HG03442 (cell line): Measurements from ENCODE around the gene PRKX.
"Not testable (repeated sequence)": the region's sequence is repeated elsewhere in the genome, so short reads cannot be mapped to it uniquely, and the experiment has no call there.

Experiments
- ATAC-seq: cut with Tn5 transposase; IDR thresholded peaks from one replicate; pipeline ENCODE4 v1.9.1; 2021; ENCODE audit warnings: mild to moderate bottlenecking, moderate library complexity; ENCODE audit not compliant: unreplicated experiment

The PRKX gene

DNA sequence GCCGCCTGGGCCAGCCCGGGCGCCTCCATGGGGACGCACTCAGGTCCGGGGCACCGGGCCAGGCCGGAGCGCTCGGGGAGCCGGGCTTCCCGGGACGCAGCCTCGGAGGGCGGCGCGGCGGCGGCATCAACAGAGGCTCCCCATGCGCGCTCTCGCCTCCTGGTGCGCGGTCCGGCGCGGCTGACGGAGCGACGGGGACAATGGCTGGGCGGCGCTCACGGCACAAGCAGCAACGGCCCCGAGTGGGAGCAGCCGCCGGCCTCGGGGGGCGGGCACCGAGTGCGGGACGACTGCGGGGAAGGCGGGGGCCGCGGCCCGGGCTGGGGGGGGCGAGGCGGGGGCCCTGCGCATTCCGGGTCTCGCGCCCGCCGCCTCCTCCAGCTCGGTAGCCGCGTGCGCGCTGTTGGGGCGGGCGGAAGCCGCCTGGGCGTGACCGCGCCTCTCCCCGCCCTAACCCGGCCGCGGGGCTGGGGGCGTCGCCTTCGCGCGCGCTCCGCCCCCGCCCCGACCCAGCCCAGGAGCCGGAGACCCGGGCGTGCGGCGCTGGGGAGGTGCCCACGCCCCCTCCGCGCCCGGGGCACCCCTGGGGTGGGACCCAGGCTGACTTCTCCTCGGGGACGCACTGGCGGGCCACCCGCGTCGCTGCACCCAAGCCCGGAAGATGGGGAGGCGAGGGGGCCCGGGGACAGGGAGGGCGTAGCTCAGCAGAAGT, at the start of gene PRKX:
TSS of gene PRKX (minus strand) at position 425 of the 712 bp plus-strand sequence. CDS start at position 29, 396 bp downstream.
- peak; percentile 76 for ATAC-seq

DNA sequence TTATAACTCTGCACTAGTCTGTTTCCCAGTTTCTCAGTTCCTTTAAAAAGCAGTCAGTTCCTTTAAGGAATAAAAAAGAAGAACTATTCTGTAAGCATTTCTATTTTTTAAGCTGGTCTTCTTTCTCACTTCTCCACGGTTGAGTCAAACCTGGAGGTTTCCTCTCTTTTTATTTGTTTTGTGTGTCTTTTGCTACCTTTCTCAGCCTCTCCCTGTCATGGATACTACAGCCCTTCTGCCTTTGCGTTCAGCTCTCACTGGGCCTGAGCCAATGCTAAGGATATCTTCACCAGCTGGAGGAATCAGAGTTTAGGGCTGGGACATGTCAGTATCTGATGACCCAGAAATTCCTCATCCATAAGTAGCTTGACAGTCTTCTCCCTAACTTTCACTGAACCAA, 49.7 kb upstream of the PRKX start:
- ATAC-seq = no peak

DNA sequence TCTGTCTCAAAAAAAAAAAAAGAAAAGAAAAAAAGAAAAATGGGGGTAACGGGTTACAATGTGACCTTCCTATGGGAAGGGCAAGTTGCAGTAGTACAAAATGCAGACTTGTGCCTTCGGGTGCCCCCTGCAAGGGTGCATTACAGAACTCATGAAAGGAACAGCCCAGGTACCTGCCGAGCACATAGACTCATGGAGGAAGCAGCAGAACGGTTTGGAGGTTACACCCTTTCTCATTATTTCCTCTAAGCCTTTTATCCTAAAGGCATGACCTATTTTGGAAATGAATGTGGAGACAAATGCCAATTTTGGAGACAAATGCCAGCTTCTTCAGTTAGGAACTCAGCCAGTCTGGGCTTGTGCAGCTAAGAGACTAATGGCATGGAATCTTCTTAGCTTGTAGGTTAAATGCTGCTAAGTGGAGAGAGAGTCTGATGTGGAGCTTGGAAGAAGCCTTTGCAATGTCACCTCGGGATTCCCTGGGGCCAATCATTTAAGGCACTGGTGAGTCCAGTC, 44.1 kb upstream of the PRKX start:
- no peak for ATAC-seq

DNA sequence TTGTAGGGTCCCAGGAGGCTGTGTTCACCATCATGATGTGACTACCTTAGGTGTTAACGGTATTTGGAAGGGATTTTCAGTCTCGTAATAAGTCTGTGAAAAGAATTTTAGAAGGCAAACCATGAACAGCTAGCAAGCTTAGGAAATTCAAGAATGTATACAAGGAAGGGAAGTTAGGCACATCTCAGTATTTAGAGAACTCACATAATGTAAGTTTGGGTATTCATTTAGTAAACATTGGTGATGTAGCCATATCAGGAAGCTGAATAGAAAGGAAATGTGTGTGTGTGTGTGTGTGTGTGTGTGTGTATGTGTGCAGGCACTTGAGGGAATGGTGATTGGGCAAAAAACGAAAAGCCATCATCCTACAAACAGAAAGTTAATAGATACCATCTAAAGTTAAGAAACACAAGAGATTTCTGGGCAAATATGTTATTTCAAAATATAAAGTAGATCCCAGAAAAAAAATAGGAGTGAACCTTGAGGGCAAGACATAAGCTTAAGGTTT, 34.7 kb upstream of the PRKX start:
- no peak for ATAC-seq

DNA sequence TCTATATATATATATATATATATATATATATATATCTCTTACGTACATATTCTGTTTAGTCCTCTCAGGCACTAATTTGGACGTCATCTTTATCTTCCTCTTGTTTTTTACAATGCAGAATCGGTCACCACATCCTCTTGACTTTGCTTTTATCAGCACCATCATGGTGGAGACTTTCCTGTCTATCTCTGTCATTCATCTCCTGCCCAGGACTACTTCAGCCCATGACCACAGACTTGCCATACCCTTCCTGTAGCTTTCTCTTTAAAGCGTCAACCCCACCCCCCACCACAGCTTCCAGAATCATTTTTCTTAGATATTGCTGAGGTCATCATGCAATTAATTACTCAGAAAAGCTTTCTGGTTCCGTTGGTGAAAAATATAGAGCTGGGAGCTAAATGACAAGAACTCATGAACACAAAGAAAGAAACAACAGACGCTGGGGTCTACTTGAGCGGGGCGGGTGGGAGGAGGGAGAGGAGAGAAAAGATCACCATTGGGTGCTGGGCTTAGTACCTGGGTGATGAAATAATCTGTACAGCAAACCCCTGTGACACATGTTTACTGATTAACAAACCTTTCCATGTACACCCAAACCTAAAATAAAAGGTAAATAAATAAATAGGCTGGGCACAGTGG, 30.5 kb upstream of the PRKX start:
- ATAC-seq = no peak

DNA sequence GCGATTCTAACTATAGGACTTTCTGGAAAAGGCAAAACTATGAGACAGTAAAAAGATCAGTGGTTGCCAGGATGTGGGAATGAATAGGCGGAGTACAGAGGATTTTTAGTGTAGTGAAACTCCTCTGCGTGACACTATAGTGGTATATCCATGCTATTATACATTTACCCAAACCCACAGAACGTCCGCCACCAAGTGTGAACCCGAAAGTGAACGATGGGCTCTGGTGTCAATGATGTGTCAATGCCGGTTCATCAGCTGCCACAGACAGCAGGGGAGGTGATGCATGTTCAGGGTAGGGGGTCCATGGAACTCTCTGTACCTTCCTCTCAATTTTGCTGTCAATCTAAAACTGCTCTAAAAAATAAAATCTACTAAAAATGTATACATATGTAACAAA, 27.5 kb upstream of the PRKX start:
- not testable (repeated sequence) for ATAC-seq

DNA sequence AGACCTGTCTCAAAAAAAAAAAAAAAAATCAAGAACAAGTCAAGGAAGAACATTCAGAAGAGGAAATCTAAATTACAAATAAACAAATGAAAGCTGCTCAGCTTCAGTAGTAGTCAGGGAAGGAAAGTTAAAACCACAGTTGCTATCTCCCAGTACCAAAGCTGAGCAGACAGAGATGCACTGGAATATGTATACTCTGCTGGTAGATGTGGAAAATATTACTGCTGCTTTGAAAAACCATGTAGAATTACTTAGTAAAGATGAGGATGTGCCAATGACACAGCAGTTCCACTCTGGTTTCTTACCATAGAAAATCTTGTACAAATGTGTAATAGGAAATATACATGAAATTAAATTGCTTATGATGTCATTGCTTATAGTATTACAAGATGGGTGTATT, 25.1 kb upstream of the PRKX start:
- no peak for ATAC-seq

DNA sequence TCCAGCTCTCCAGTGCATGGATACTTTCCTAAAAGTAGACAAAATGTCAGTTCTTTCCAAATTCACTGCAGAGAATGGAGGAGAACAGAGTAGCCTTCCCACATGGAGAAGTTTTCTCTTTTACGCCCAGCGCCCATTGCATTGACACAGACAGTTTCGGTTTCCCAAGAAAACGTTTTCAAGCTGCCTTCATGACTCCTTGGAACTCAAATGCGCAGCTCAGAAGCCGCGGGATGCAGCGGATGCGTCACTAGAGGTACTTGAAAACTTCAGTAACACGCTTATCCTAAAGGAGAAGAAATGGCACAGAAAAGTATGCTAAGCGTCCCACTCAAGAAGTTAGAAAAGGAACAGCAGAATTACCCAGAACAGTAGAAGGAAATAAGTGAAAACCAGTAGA, 23.1 kb upstream of the PRKX start:
- ATAC-seq = not testable (repeated sequence)

DNA sequence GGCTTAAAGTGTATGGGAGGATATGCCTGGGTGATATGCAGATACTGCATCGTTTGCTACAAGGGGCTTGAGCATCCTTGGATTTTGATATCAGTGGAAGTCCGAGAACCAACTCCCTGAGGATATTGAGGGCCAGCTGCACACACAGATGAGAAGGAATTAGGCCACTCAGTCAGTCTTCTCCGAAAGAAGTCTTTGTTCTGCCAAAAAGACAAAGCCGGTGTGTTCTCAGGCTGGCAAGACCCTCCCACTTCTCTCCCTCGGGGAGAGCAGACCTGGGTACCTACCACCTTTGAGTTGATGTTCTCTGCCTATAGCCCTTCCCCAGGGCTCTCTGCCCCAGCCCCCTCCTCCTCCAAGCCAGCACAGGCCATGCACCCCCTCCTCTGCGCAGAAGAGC, 22.4 kb upstream of the PRKX start:
- ATAC-seq = not testable (repeated sequence)

DNA sequence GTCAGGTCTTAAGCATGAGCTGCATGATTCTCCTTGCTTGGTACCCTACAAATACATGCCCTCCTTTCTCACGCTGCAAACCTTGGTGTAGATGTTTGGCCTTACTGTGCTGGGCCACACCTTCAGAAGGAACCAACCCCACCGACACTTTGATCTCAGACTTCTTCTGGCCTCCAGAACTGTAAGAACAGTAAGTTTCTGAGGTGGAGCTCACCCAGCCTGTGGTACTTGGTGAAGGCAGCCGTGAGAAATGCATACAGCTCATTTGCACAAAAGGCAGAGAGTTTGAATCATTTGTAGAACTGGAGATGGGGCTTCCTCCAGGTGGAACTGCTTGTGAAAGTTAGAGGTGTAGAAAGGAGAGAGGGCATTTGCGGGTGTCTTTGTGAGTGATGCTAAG, 21.0 kb upstream of the PRKX start:
- ATAC-seq = not testable (repeated sequence)

DNA sequence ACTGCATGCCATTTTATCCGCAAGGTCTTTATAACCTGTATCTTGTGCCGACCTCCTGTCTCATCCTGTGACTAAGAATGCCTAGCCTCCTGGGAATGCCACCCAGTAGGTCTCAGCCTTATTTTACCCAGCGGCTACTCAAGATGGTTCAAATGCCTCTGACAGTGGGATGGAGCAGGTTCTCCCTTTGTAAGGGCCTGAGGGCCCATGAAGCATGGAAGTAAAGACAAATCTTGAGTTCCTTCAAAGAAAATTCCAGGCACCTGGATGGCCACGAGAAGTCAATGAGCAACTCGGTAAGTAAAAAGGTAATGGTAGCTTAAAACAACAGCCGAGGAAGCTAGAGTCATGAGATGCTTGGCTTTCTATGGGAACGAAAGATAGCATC, 19.6 kb upstream of the PRKX start:
- no peak for ATAC-seq

DNA sequence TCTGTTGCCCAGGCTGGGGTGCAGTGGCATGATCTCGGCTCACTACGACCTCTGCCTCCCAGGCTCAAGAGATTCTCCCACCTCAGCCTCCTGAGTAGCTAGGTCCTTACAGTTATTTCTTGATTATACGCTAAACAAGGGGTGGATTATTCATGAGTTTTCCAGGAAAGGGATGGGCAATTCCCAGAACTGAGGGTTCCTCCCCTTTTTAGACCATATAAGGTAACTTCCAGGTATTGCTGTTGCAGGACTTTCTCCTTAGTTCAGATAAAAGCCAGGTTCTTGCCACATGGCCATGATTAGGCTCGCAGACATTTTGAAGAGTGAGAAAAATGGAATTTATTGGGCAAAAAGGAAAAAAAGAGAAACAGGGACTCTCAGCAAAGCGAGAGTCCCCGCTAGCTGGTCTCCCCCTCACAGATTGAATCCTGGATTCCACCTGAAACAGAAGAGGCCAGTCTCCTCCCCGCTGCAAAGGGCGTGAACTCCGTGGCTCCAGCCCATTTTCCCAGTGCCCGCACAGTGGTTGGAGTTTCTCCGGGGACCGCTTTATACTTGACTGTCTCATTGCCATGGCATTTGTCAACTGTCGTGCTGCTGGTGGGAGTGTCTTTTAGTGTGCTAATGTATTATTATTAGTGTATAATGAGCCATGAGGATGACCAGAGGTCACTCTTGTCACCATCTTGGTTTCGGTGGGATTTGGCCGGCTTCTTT, 19.0 kb upstream of the PRKX start:
- not testable (repeated sequence) for ATAC-seq

DNA sequence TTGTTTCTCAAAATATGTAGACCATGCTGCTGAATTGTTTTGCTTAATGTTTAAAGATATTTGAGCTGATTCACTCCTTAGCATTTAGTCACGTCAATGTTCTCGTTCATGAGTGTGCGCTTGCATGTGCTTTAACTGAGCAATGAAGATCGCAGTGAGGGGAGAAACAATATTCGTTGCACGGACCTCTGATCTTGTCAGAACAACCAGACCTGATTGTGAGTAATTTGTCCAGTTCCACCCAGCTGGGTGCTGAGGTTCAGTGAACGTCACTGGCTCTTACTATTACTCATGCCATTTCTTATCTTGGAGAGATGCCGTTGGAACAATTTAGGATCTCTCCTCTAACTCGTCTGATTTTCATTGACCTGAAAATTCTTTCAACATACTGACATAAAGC, 15.0 kb upstream of the PRKX start:
- no peak for ATAC-seq

DNA sequence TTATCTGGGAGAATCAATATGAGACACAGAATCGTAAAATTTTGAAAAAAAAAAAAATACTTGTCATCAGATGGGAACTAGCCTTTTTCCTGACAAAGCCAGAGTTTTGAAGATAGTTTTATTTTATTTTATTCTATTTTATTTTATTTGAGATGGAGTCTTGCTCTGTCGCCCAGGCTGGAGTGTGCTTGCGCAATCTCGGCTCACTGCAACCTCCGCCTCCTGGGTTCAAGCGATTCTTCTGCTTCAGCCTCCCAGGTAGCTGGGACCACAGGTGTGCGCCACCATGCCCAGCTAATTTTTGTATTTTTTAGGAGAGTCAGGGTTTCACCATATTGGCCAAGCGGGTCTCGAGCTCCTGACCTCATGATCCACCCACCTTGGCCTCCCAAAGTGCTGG, 10.0 kb upstream of the PRKX start:
- ATAC-seq = not testable (repeated sequence)

DNA sequence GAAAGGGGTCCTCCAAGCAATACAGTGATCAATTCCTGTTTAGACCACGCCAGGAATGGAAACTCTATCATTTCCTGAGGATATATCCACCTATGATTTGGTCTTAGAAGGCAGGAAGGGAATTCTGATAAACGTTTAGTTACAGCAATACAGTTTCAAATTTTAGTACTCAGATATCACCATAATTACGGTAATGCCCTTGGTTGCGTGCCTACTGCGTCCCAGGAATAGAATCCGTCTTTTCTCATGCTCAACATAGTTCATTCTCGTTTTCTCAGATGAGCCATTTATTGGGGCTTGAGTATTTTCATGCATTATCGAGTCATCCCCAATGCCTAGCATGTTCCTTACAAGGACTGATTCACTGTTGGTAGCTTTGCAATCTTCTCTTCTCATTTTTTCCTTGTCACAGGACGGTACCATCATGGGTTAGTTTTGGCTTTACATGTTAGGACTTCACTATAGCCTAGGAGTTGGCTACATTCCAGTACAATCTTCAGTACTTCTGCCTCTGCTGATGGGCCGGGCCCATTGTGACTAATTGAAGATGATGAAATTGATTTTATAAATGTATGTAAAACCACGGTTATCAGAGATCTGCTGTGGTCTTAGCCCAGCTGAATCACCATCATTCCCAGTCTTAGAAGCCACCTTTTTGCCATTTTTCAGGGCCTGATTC, 4.4 kb upstream of the PRKX start:
- ATAC-seq = no peak

DNA sequence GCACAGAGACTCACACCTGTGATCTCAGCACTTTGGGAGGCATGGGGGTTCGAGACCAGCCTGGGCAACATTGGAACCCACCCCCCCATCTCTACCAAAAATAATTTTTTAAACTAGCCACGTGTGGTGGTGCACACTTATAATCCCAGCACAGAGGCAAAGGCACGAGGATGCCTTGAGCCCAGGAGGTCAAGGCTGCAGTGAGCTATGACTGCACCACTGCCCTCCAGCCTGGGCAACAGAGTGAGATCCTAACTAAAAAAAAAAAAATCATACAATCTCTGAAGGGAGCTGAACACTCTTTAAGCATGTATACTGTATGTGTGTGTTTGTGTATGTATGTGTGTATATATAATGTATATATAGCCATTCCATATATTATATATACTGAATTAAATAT, 2.5 kb upstream of the PRKX start:
- no peak for ATAC-seq

DNA sequence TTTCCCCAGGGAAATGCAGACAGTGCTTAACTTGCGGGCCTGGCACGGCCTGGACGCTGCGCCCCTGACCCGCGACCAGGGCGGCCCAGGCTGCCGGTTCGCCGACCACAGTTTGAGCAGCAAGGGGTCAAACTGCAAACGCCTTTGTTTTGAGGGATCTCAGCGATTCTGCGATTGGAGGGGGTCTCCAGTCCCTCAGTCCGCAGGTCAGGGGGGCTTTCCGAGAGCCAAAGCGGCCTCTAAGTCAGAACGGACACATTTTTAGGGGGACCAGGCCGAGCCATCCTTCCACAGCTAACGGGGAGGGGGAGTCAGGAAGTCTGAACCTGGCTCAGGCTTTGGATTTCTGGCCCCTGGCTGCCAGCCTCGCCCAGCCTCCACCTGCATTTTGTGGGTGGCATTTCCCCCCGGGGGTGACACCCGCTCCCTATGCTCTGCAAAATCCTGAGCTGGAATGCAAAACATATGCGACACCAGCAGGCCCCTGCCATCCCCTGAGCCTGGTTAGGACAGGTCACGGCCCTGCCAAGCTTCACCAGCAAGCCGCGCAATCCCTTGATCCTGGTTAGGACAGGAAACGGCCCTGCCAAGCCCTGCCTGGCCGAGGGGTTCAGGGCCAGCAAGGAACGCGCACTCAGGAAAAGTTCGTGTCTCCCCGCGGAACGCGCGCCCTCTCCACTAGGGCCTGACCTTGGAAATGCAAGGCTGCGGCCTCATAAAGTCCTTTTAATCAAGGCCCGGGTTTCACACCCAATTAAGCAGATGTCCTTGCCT, 1.4 kb upstream of the PRKX start:
- not testable (repeated sequence) for ATAC-seq

DNA sequence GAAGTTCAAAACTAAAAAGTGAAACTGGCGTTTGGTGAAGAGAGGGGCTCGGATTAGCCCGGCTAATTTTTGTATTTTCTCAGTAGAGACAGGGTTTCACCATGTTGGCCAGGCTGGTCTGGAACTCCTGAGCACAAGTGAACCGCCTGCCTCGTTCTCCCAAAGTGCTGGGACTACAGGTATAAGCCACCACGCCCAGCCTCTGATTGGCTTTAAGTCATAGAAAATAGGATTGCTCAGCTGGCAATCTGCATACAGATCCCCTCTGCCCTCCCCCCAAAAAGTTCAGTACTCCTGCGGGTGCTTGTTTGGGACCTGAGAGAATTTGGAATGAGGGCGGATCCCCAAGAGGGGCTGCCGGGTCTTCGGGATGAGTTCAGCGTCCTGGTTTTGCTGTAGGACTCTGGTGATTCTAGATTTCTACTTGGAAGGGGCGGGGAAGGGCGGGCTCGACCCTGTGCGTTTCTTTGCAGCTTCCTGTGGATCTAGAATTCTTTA, 537 bp upstream of the PRKX start:
- no peak for ATAC-seq

DNA sequence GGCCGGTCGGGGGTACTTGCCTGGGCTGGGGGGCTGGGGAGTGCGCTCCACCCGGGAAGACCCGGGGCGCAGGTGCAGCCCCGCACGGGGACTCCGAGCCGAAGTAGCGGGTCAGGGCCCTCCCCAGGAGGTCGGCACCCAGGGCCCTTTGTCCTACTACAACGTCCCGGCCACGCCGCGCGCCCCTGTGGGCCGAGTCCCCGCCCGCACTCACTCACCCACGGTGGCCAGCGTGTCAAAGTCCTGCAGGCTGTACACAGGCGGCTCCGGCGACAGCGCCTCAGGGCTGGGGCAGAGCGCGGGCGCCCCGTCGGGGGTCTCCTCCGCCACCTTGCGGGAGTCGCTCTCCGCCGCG, 602 bp downstream of the PRKX start:
- ATAC-seq = peak; percentile 15
